ENCODE results near the gene PHOSPHO2.
"Not testable (repeated sequence)": the region's sequence is repeated elsewhere in the genome, so short reads cannot be mapped to it uniquely, and the experiment has no call there.

DNA sequence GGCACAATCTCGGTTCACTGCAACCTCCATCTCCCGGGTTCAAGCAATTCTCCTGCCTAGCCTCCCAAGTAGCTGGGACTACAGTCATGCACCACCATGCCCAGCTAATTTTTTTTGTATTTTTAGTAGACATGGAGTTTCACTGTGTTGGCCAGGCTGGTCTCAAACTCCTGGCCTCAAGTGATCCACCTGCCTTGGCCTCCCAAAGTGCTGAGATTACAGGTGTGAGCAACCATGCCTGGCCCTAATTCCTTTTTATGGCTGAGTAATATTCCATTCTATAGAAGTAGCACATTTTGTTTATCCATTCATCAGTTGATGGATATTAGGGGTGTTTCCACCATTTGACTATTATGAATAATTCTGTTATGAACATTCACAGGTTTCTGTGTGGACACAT is 9.6 kb upstream of the PHOSPHO2 start:
- TF ChIP-seq EP300, POLR2A (IDR thresholded peaks at IDR 0.05): not testable (repeated sequence)
- TF ChIP-seq, protein P1, sequence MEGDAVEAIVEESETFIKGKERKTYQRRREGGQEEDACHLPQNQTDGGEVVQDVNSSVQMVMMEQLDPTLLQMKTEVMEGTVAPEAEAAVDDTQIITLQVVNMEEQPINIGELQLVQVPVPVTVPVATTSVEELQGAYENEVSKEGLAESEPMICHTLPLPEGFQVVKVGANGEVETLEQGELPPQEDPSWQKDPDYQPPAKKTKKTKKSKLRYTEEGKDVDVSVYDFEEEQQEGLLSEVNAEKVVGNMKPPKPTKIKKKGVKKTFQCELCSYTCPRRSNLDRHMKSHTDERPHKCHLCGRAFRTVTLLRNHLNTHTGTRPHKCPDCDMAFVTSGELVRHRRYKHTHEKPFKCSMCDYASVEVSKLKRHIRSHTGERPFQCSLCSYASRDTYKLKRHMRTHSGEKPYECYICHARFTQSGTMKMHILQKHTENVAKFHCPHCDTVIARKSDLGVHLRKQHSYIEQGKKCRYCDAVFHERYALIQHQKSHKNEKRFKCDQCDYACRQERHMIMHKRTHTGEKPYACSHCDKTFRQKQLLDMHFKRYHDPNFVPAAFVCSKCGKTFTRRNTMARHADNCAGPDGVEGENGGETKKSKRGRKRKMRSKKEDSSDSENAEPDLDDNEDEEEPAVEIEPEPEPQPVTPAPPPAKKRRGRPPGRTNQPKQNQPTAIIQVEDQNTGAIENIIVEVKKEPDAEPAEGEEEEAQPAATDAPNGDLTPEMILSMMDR (IDR thresholded peaks at IDR 0.05), result not testable (repeated sequence)

Measured in stomach (tissue), 4 donors.